GM21717 (cell line): ENCODE measurements around the gene ELOVL2.
"Not testable (repeated sequence)": the region's sequence is repeated elsewhere in the genome, so short reads cannot be mapped to it uniquely, and the experiment has no call there.

ENCODE experiments used
- ATAC-seq: cut with Tn5 transposase; IDR thresholded peaks from one replicate; pipeline ENCODE4 v1.9.1; 2021; ENCODE audit warnings: mild to moderate bottlenecking, moderate library complexity; ENCODE audit not compliant: unreplicated experiment

The ELOVL2 gene

GRCh38 chr6:11025921-11026635 lies 18.0 kb downstream of the ELOVL2 start:
- peak; percentile 82 for ATAC-seq

GRCh38 chr6:11025130-11025529 lies 19.0 kb downstream of the ELOVL2 start:
- ATAC-seq, result no peak

- no peak for ATAC-seq
Measured at GRCh38 chr6:11023032-11023431, 21.1 kb downstream of the ELOVL2 start.

- no peak for ATAC-seq
Measured at GRCh38 chr6:11021714-11022113, 22.4 kb downstream of the ELOVL2 start.

GRCh38 chr6:11021003-11021402 lies 23.1 kb downstream of the ELOVL2 start:
- no peak for ATAC-seq

- no peak for ATAC-seq
Measured at GRCh38 chr6:11018225-11018624, 25.9 kb downstream of the ELOVL2 start.

GRCh38 chr6:11017090-11017489 lies 27.0 kb downstream of the ELOVL2 start:
- ATAC-seq, result no peak

- ATAC-seq, result no peak
Measured at GRCh38 chr6:11016452-11016851, 27.7 kb downstream of the ELOVL2 start.

GRCh38 chr6:11015102-11015501 lies 29.0 kb downstream of the ELOVL2 start:
- no peak for ATAC-seq

GRCh38 chr6:11013721-11014070 lies 30.4 kb downstream of the ELOVL2 start:
- ATAC-seq, result no peak

- no peak for ATAC-seq
Measured at GRCh38 chr6:11012976-11013720, 31.0 kb downstream of the ELOVL2 start.

GRCh38 chr6:11012295-11012754 lies 31.8 kb downstream of the ELOVL2 start:
- ATAC-seq, result no peak

GRCh38 chr6:11011787-11012234 lies 32.3 kb downstream of the ELOVL2 start:
- ATAC-seq, result no peak

- ATAC-seq, result no peak
Measured at GRCh38 chr6:11009353-11009752, 34.8 kb downstream of the ELOVL2 start.

GRCh38 chr6:11008821-11009220 lies 35.3 kb downstream of the ELOVL2 start:
- ATAC-seq, result no peak

- no peak for ATAC-seq
Measured at GRCh38 chr6:11007715-11008608, 36.1 kb downstream of the ELOVL2 start.

- no peak for ATAC-seq
Measured at GRCh38 chr6:11006061-11006460, 38.0 kb downstream of the ELOVL2 start.

GRCh38 chr6:11003297-11003696 lies 40.8 kb downstream of the ELOVL2 start:
- ATAC-seq, result not testable (repeated sequence)

- no peak for ATAC-seq
Measured at GRCh38 chr6:11002176-11002575, 41.9 kb downstream of the ELOVL2 start.

GRCh38 chr6:10999994-11000393 lies 44.1 kb downstream of the ELOVL2 start:
- no peak for ATAC-seq

- no peak for ATAC-seq
Measured at GRCh38 chr6:10995114-10995707, 48.9 kb downstream of the ELOVL2 start.
